H1 (cell line): ENCODE measurements around the gene KCTD12. TPM values are rescaled to one million over a fixed set of nuclear protein-coding genes. Genes with fewer than 3 reads are reported as not detected.

Experiments
- CTCF ChIA-PET: fragments of 300-600 bp; sonication (Branson Sonifier 250); formaldehyde crosslinking; loops from one replicate; lab custom pipeline; 2021; ENCODE audit not compliant: partially characterized antibody; lab: Charles Lee
- POLR2A ChIA-PET: fragments of 300-600 bp; sonication (Branson Sonifier 250); formaldehyde crosslinking; loops from one replicate; lab custom pipeline; 2021; ENCODE audit warnings: inconsistent platforms; ENCODE audit not compliant: partially characterized antibody; lab: Charles Lee
- DNase-seq, 2 experiments: peaks; one replicate each; pipeline versions ENCODE4 v3.0.0 to v3.0.0-alpha.2; 2010 to 2022; ENCODE audit warnings: low spot score in 2 of 2, low read depth in 1 of 2, mixed read lengths in 1 of 2
- FAIRE-seq: peaks from 2 replicates; lab custom pipeline; 2011; peaks lifted over from hg19 to GRCh38; lab: Jason Lieb, UNC
- H2AFZ ChIP-seq: 2 replicates; pipeline ENCODE4 v1.8.1; 2012; ENCODE audit warnings: low read length, inconsistent platforms
- H2AK5ac ChIP-seq: 2 replicates; pipeline ENCODE4 v1.6.1; 2013; ENCODE audit warnings: low read depth, low read length
- H2BK120ac ChIP-seq: replicated peaks from 2 replicates; pipeline ENCODE3; 2013; ENCODE audit warnings: low read depth, low read length, inconsistent platforms
- H2BK12ac ChIP-seq: 2 replicates; pipeline ENCODE4 v1.6.1; 2013; ENCODE audit warnings: low read depth, low read length
- H2BK15ac ChIP-seq: 2 replicates; pipeline ENCODE4 v1.6.1; 2013; ENCODE audit warnings: low read length
- H2BK20ac ChIP-seq: 2 replicates; pipeline ENCODE4 v1.6.1; 2013; ENCODE audit warnings: low read length
- H2BK5ac ChIP-seq: 2 replicates; pipeline ENCODE4 v1.6.1; 2013; ENCODE audit warnings: low read depth, low read length
- H3K14ac ChIP-seq: 2 replicates; pipeline ENCODE4 v1.6.1; 2013; ENCODE audit warnings: inconsistent platforms; ENCODE audit not compliant: insufficient read length
- H3K18ac ChIP-seq: 2 replicates; pipeline ENCODE4 v1.6.1; 2013; ENCODE audit warnings: low read length; ENCODE audit errors: extremely low read depth
- H3K23ac ChIP-seq: 2 replicates; pipeline ENCODE4 v1.6.1; 2013; ENCODE audit warnings: inconsistent platforms; ENCODE audit not compliant: insufficient read length
- H3K23me2 ChIP-seq: 2 replicates; pipeline ENCODE4 v1.6.1; 2013; ENCODE audit warnings: low read depth, low read length
- H3K27ac ChIP-seq: 2 replicates; pipeline ENCODE4 v1.6.1; 2011; ENCODE audit warnings: low read depth, low read length, inconsistent platforms
- H3K27me3 ChIP-seq, 4 experiments: replicated peaks in 1 of 4; 1 replicate in 1 of 4; 2 replicates in 3 of 4; pipeline versions ENCODE4 v1.6.1 to v1.8.1; 2011 to 2013; ENCODE audit warnings: low read length in 3 of 4, mild to moderate bottlenecking in 3 of 4, inconsistent platforms in 2 of 4, mixed read lengths in 2 of 4, moderate library complexity in 1 of 4; ENCODE audit not compliant: control insufficient read depth in 3 of 4, insufficient read depth in 3 of 4; ENCODE audit errors: extremely low read depth in 1 of 4
- H3K36me3 ChIP-seq, 4 experiments: 2 replicates each; pipeline versions ENCODE4 v1.6.1 to v1.8.1; 2011 to 2013; ENCODE audit warnings: mild to moderate bottlenecking in 4 of 4, low read length in 3 of 4, moderate library complexity in 2 of 4, control low read depth in 1 of 4, inconsistent platforms in 1 of 4; ENCODE audit not compliant: insufficient read depth in 4 of 4, control insufficient read depth in 2 of 4
- H3K4ac ChIP-seq: replicated peaks from 2 replicates; pipeline ENCODE3; 2013; ENCODE audit warnings: low read length, low read depth, mixed read lengths, inconsistent platforms; ENCODE audit not compliant: insufficient read length
- H3K4me1 ChIP-seq, 4 experiments: replicated peaks in 1 of 4; 1 replicate in 1 of 4; 2 replicates in 3 of 4; pipeline versions ENCODE4 v1.6.1 to v1.8.1; 2011 to 2013; ENCODE audit warnings: low read length in 3 of 4, inconsistent platforms in 2 of 4, mixed read lengths in 1 of 4; ENCODE audit not compliant: insufficient read depth in 4 of 4, control insufficient read depth in 3 of 4
- H3K4me2 ChIP-seq, 2 experiments: 2 replicates each; pipeline versions ENCODE4 v1.6.1 to v1.8.1; 2011 to 2013; ENCODE audit warnings: low read depth in 2 of 2, low read length in 2 of 2, control low read depth in 1 of 2, inconsistent platforms in 1 of 2, mild to moderate bottlenecking in 1 of 2; ENCODE audit not compliant: insufficient read depth in 1 of 2
- H3K4me3 ChIP-seq, 4 experiments: fragments of 200-600, 300-600 bp in 1 of 4; sonication (generic), shearing (Covaris generic), sonication (Bioruptor Twin) in 1 of 4; 2 replicates each; pipeline versions ENCODE4 v1.5.1 to v1.8.1; 2011 to 2016; ENCODE audit warnings: low read length in 4 of 4, low read depth in 3 of 4, control low read depth in 2 of 4, inconsistent platforms in 2 of 4, mild to moderate bottlenecking in 2 of 4, mixed read lengths in 1 of 4, moderate library complexity in 1 of 4; ENCODE audit not compliant: insufficient read depth in 2 of 4; ENCODE audit errors: extremely low read depth in 1 of 4
- H3K56ac ChIP-seq: replicated peaks from 2 replicates; pipeline ENCODE3; 2013; ENCODE audit warnings: low read depth, mild to moderate bottlenecking, mixed read lengths, low read length, inconsistent platforms; ENCODE audit not compliant: insufficient read length
- H3K79me1 ChIP-seq: 2 replicates; pipeline ENCODE4 v1.6.1; 2013; ENCODE audit warnings: low read depth, low read length, control low read depth
- H3K79me2 ChIP-seq, 2 experiments: 2 replicates each; pipeline versions ENCODE4 v1.6.1 to v1.8.1; 2012 to 2013; ENCODE audit warnings: low read length in 2 of 2, mild to moderate bottlenecking in 2 of 2, inconsistent platforms in 1 of 2; ENCODE audit not compliant: insufficient read depth in 2 of 2, control insufficient read depth in 1 of 2
- H3K9ac ChIP-seq, 4 experiments: replicated peaks in 1 of 4; 1 replicate in 1 of 4; 2 replicates in 3 of 4; pipeline versions ENCODE4 v1.6.1 to v1.8.1; 2011 to 2013; ENCODE audit warnings: low read depth in 3 of 4, low read length in 3 of 4, control low read depth in 2 of 4, mild to moderate bottlenecking in 2 of 4, moderate library complexity in 2 of 4, inconsistent platforms in 1 of 4; ENCODE audit errors: extremely low read depth in 1 of 4
- H3K9me3 ChIP-seq, 2 experiments: 2 replicates each; pipeline versions ENCODE4 v1.6.1 to v1.8.1; 2012 to 2013; ENCODE audit warnings: mild to moderate bottlenecking in 2 of 2, moderate library complexity in 2 of 2, control low read depth in 1 of 2, inconsistent platforms in 1 of 2, low read depth in 1 of 2, low read length in 1 of 2, mixed read lengths in 1 of 2; ENCODE audit not compliant: insufficient read depth in 2 of 2
- H4K20me1 ChIP-seq, 2 experiments: replicated peaks in 1 of 2; 2 replicates each; pipeline versions ENCODE3 to v1.8.1; 2011 to 2013; ENCODE audit warnings: inconsistent platforms in 2 of 2, low read length in 2 of 2, mild to moderate bottlenecking in 1 of 2; ENCODE audit not compliant: insufficient read depth in 2 of 2, control insufficient read depth in 1 of 2
- H4K5ac ChIP-seq: 2 replicates; pipeline ENCODE4 v1.6.1; 2013; ENCODE audit warnings: low read length, low read depth, mixed read lengths, inconsistent platforms; ENCODE audit not compliant: insufficient read length
- H4K8ac ChIP-seq: 2 replicates; pipeline ENCODE4 v1.8.0; 2013; ENCODE audit warnings: mild to moderate bottlenecking, moderate library complexity, low read length, inconsistent platforms; ENCODE audit not compliant: insufficient read depth; ENCODE audit errors: extremely low read depth
- H4K91ac ChIP-seq: replicated peaks from 2 replicates; pipeline ENCODE3; 2013; ENCODE audit warnings: low read length, mixed read lengths, inconsistent platforms; ENCODE audit not compliant: insufficient read length
- WGBS, 2 experiments: shearing (Covaris generic) in 1 of 2; methylation state at CpG; one replicate each; pipeline versions ENCODE4 v1.1.6 to v1.1.7; 2013 to 2015; ENCODE audit warnings: low lambda C conversion rate in 2 of 2, mixed read lengths in 2 of 2, inconsistent platforms in 1 of 2, low coverage in 1 of 2, missing lambda C conversion rate in 1 of 2; ENCODE audit not compliant: insufficient replicate concordance in 2 of 2, insufficient coverage in 1 of 2, insufficient read length in 1 of 2; ENCODE audit errors: extremely low coverage in 1 of 2, missing lambda C conversion rate in 1 of 2; 5-methylcytosine and 5-hydroxymethylcytosine counted together
- polyA plus RNA-seq, 7 experiments: library from polyadenylated mRNA; depleted of rRNA in 3 of 7; stranded (reverse) in 5 of 7; unstranded in 2 of 7; fragments of >200 nt in 5 of 7; fragments of 200-250 nt in 2 of 7; gene quantifications; 1 replicate in 5 of 7; 2 replicates in 1 of 7; 4 replicates in 1 of 7; pipeline versions ENCODE4 v1.2.1 to v1.2.3, GENCODE V29; 2011 to 2013; ENCODE audit warnings: missing spikeins in 2 of 7, mixed read lengths in 2 of 7
- total RNA-seq: library from RNA; stranded (reverse); fragmentation: NEBNext Ultra II Directional; extraction: Animal tissue kit (Norgen Biotek cat#: 25700); gene quantifications from 2 replicates; pipeline ENCODE4 v1.2.1, GENCODE V29; 2021
- TF ChIP-seq, protein P1 (sequence below): IDR thresholded peaks from 2 replicates; pipeline ENCODE4 v1.6.1; 2012; ENCODE audit warnings: low read length, inconsistent platforms

KCTD12 gene
- total and polyA plus RNA-seq, 2 of the 8 experiments (the other 6 are each of a cell fraction or from before 2014, with no cell fraction given): 2.5 to 9.6 TPM

DNA sequence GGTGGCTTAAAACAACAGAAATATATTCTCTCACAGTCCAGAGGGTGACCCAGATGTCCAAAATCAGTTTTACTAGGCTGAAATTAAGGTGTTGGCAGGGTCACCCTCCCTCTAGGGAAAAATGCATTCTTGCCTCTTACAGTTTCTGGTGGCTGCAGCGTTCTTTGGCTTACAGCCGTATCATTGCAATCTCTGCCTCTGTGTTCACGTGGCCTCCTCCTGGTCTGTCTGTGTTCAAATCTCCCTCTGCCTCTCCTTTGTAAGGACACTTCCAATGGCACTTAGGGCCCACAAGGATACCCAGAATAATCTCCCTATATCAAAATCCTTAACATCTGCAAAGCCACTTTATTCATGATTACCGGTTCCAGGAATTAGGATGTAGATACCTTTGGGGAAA is 21.1 kb downstream of the KCTD12 start:
- peak overlapping the region; percentile 72; the same call in 1 of the 2 replicates for H2AFZ ChIP-seq
- no peak overlapping the region for H3K4me3 ChIP-seq
- no peak overlapping the region for H3K4me2 ChIP-seq
- FAIRE-seq (no peak), DNase-seq (no peak)
- H3K4me1 ChIP-seq: no peaks in the 10 kb centered on the region; a peak in 1 of 7 replicates
- H4K5ac ChIP-seq: no peak overlapping the region
- ChIA-PET CTCF (no interaction called here), POLR2A (no interaction called here)
- no peaks in the 10 kb centered on the region for H3K79me1 ChIP-seq
- no peak overlapping the region for H2BK15ac ChIP-seq
- H3K18ac ChIP-seq: no peak overlapping the region
- H2BK120ac ChIP-seq: no peak overlapping the region
- no peak overlapping the region for H2AK5ac ChIP-seq
- no peaks in the 10 kb centered on the region for H3K79me2 ChIP-seq
- H3K23ac ChIP-seq: no peak overlapping the region
- no peak overlapping the region for H2BK20ac ChIP-seq
- no peaks in the 10 kb centered on the region for H4K20me1 ChIP-seq
- H3K9ac ChIP-seq: no peak overlapping the region
- no peaks in the 10 kb centered on the region for H3K9me3 ChIP-seq
- no peak overlapping the region for H2BK12ac ChIP-seq
- no peak overlapping the region for H4K91ac ChIP-seq
- no peak overlapping the region for H3K56ac ChIP-seq
- H3K36me3 ChIP-seq: no peaks in the 10 kb centered on the region
- no peak overlapping the region for H2BK5ac ChIP-seq
- no peak overlapping the region for H3K4ac ChIP-seq
- H3K14ac ChIP-seq: no peak overlapping the region
- no peaks in the 10 kb centered on the region; a peak in 1 of 7 replicates for H3K27me3 ChIP-seq
- WGBS, 2 experiments: 82% methylated on average over 4 of the region's 4 CpGs; no CpG with 5 or more reads in 1 of the 2 experiments
- H4K8ac ChIP-seq: no peak overlapping the region
- no peaks in the 10 kb centered on the region for H3K23me2 ChIP-seq
- H3K27ac ChIP-seq: no peak overlapping the region
- TF ChIP-seq, protein P1, sequence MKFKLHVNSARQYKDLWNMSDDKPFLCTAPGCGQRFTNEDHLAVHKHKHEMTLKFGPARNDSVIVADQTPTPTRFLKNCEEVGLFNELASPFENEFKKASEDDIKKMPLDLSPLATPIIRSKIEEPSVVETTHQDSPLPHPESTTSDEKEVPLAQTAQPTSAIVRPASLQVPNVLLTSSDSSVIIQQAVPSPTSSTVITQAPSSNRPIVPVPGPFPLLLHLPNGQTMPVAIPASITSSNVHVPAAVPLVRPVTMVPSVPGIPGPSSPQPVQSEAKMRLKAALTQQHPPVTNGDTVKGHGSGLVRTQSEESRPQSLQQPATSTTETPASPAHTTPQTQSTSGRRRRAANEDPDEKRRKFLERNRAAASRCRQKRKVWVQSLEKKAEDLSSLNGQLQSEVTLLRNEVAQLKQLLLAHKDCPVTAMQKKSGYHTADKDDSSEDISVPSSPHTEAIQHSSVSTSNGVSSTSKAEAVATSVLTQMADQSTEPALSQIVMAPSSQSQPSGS: no peak
